H54 (cell line): ENCODE data around the gene PREX1.

Source experiments
- DNase-seq: peaks from one replicate; pipeline ENCODE4 v3.0.0; 2011; ENCODE audit warnings: low spot score, mixed read lengths; ENCODE audit not compliant: insufficient read length
- FAIRE-seq: peaks from 3 replicates; lab custom pipeline; 2011; peaks lifted over from hg19 to GRCh38; lab: Jason Lieb, UNC
- POLR2A ChIP-seq: IDR thresholded peaks from 2 replicates; pipeline ENCODE4 v1.6.1; 2011; ENCODE audit warnings: low read depth, mild to moderate bottlenecking, low read length

PREX1 gene

GRCh38 chr20:48718786-48719578 lies 108.8 kb downstream of the PREX1 start:
- no peak for FAIRE-seq
- no peak for TF ChIP-seq POLR2A
- DNase-seq = no peak

GRCh38 chr20:48717680-48718223 lies 110.0 kb downstream of the PREX1 start:
- no peak for TF ChIP-seq POLR2A
- FAIRE-seq (no peak), DNase-seq (no peak)

GRCh38 chr20:48717095-48717672 lies 110.6 kb downstream of the PREX1 start:
- FAIRE-seq = no peak
- no peak for DNase-seq
- no peak for TF ChIP-seq POLR2A

- DNase-seq (no peak), FAIRE-seq (no peak)
- no peak for TF ChIP-seq POLR2A
Observed at GRCh38 chr20:48716541-48716940, 111.3 kb downstream of the PREX1 start.

GRCh38 chr20:48716086-48716485 lies 111.7 kb downstream of the PREX1 start:
- no peak for TF ChIP-seq POLR2A
- no peak for DNase-seq
- no peak for FAIRE-seq

GRCh38 chr20:48714764-48715163 lies 113.0 kb downstream of the PREX1 start:
- FAIRE-seq (no peak), DNase-seq (no peak)
- TF ChIP-seq POLR2A = no peak

- DNase-seq (no peak), FAIRE-seq (no peak)
- TF ChIP-seq POLR2A = no peak
Observed at GRCh38 chr20:48711696-48712464, 115.9 kb downstream of the PREX1 start.

GRCh38 chr20:48711044-48711428 lies 116.8 kb downstream of the PREX1 start:
- no peak for TF ChIP-seq POLR2A
- DNase-seq (no peak), FAIRE-seq (no peak)

GRCh38 chr20:48710341-48711043 lies 117.3 kb downstream of the PREX1 start:
- TF ChIP-seq POLR2A = no peak
- FAIRE-seq (no peak), DNase-seq (no peak)

GRCh38 chr20:48709744-48710143 lies 118.1 kb downstream of the PREX1 start:
- FAIRE-seq (no peak), DNase-seq (no peak)
- TF ChIP-seq POLR2A = no peak

- FAIRE-seq = no peak
- no peak for TF ChIP-seq POLR2A
- DNase-seq = no peak
Observed at GRCh38 chr20:48709058-48709691, 118.6 kb downstream of the PREX1 start.

GRCh38 chr20:48708630-48709029 lies 119.2 kb downstream of the PREX1 start:
- FAIRE-seq = no peak
- no peak for TF ChIP-seq POLR2A
- no peak for DNase-seq

GRCh38 chr20:48708116-48708515 lies 119.7 kb downstream of the PREX1 start:
- no peak for TF ChIP-seq POLR2A
- FAIRE-seq (no peak), DNase-seq (no peak)
